B cell (primary cell): ENCODE measurements around the gene TNFRSF17. TPM values are rescaled to one million over a fixed set of nuclear protein-coding genes. Genes with fewer than 3 reads are reported as not detected.
"Not testable (repeated sequence)": the region's sequence is repeated elsewhere in the genome, so short reads cannot be mapped to it uniquely, and the experiment has no call there.

Experiments
- ATAC-seq: fragments of 200-7000 bp; cut with Tn5 transposase; one replicate; pipeline ENCODE4 v1.10.0; 2021; ENCODE audit warnings: low read depth, mild to moderate bottlenecking, moderate number of reproducible peaks, moderate library complexity
- CTCF ChIA-PET: fragments of 350-600 bp; sonication (Branson Sonifier 250); formaldehyde crosslinking; loops from one replicate; lab custom pipeline; 2021; ENCODE audit warnings: antibody characterized with exemption, inconsistent platforms; lab: Charles Lee
- POLR2A ChIA-PET: fragments of 350-600 bp; sonication (Branson Sonifier 250); formaldehyde crosslinking; loops from one replicate; lab custom pipeline; 2021; ENCODE audit warnings: antibody characterized with exemption; lab: Charles Lee
- DNase-seq: peaks from one replicate; pipeline ENCODE4 v3.0.0; 2013
- H2AFZ ChIP-seq: 2 replicates; pipeline ENCODE4 v1.6.1; 2012; ENCODE audit warnings: mild to moderate bottlenecking, low read depth, low read length; ENCODE audit not compliant: insufficient read depth, poor library complexity, severe bottlenecking
- H3K27ac ChIP-seq, 2 donors: 1 replicate in 1 of 2; 2 replicates in 1 of 2; pipeline ENCODE4 v1.5.1; 2012 to 2013; ENCODE audit warnings: low read length in 2 of 2, mild to moderate bottlenecking in 2 of 2, moderate library complexity in 1 of 2
- H3K27me3 ChIP-seq, 4 experiments: fragments of 200-600 bp in 1 of 4; sonication (generic) in 1 of 4; replicated peaks in 1 of 4; 1 replicate in 2 of 4; 2 replicates in 2 of 4; pipeline versions ENCODE4 v1.6.1 to v1.7.0; 2013 to 2016; ENCODE audit warnings: low read length in 3 of 4, mild to moderate bottlenecking in 2 of 4, mixed read lengths in 1 of 4, moderate library complexity in 1 of 4; ENCODE audit not compliant: insufficient read depth in 4 of 4, control insufficient read depth in 3 of 4; ENCODE audit errors: control extremely low read depth in 1 of 4
- H3K36me3 ChIP-seq, 2 experiments: replicated peaks in 1 of 2; 1 replicate in 1 of 2; 2 replicates in 1 of 2; pipeline versions ENCODE4 v1.6.1 to v1.7.1; 2013; ENCODE audit warnings: low read length in 1 of 2; ENCODE audit not compliant: insufficient read depth in 2 of 2, control insufficient read depth in 1 of 2; ENCODE audit errors: control extremely low read depth in 1 of 2, extremely low read depth in 1 of 2
- H3K4me1 ChIP-seq, 2 donors: fragments of 200-600 bp in 1 of 2; sonication (generic) in 1 of 2; 1 replicate in 1 of 2; 2 replicates in 1 of 2; pipeline versions ENCODE4 v1.5.1 to v1.6.1; 2013 to 2017; ENCODE audit warnings: low read length in 2 of 2; ENCODE audit not compliant: control insufficient read depth in 2 of 2, insufficient read depth in 2 of 2
- H3K4me2 ChIP-seq: replicated peaks from 2 replicates; pipeline ENCODE3; 2012; ENCODE audit warnings: mild to moderate bottlenecking, low read depth, low read length; ENCODE audit not compliant: poor library complexity, severe bottlenecking
- H3K4me3 ChIP-seq, 5 experiments: fragments of 200-600 bp in 1 of 5; sonication (generic) in 1 of 5; 1 replicate in 3 of 5; 2 replicates in 2 of 5; pipeline versions ENCODE4 v1.5.1 to v1.7.0; 2011 to 2016; ENCODE audit warnings: low read length in 4 of 5, mild to moderate bottlenecking in 4 of 5, low read depth in 2 of 5, control low read depth in 1 of 5, moderate library complexity in 1 of 5; ENCODE audit not compliant: insufficient read depth in 1 of 5; ENCODE audit errors: control extremely low read depth in 1 of 5, extremely low read depth in 1 of 5
- H3K79me2 ChIP-seq: fragments of 200-600 bp; sonication (generic); one replicate; pipeline ENCODE4 v1.6.0; 2016; ENCODE audit warnings: low read length; ENCODE audit not compliant: control insufficient read depth, insufficient read depth
- H3K9ac ChIP-seq: fragments of 200-600 bp; sonication (generic); 2 replicates; pipeline ENCODE4 v1.6.1; 2017; ENCODE audit warnings: mild to moderate bottlenecking, low read length, moderate library complexity
- H3K9me3 ChIP-seq, 3 donors: one replicate each; pipeline versions ENCODE4 v1.6.1 to v1.7.1; 2013; ENCODE audit warnings: low read length in 2 of 3; ENCODE audit not compliant: control insufficient read depth in 2 of 3, insufficient read depth in 1 of 3; ENCODE audit errors: control extremely low read depth in 1 of 3
- H4K20me1 ChIP-seq: 2 replicates; pipeline ENCODE4 v1.6.0; 2012; ENCODE audit warnings: mild to moderate bottlenecking, low read length; ENCODE audit not compliant: insufficient read depth, control insufficient read depth, poor library complexity, severe bottlenecking
- H3K27ac Mint-ChIP-seq: one replicate; pipeline ENCODE4 v1.8.0; 2021; ENCODE audit warnings: mixed read lengths
- H3K27me3 Mint-ChIP-seq: one replicate; pipeline ENCODE4 v1.8.0; 2021; ENCODE audit warnings: mixed read lengths
- H3K4me1 Mint-ChIP-seq: one replicate; pipeline ENCODE4 v1.8.0; 2021; ENCODE audit warnings: mixed read lengths
- H3K4me3 Mint-ChIP-seq: one replicate; pipeline ENCODE4 v1.8.0; 2021; ENCODE audit warnings: mixed read lengths
- H3K9me3 Mint-ChIP-seq: one replicate; pipeline ENCODE4 v1.8.0; 2022; ENCODE audit warnings: mixed read lengths; ENCODE audit not compliant: insufficient read depth
- WGBS: methylation state at CpG from one replicate; pipeline ENCODE4 v1.1.5; 2013; ENCODE audit warnings: missing lambda C conversion rate; ENCODE audit not compliant: insufficient coverage; 5-methylcytosine and 5-hydroxymethylcytosine counted together
- intact Hi-C: fragments of 100-400 bp; cut with micrococcal nuclease; formaldehyde crosslinking; loops from one replicate; pipeline ENCODE4 v1.10.0; 2022
- polyA plus RNA-seq: library from polyadenylated mRNA; depleted of rRNA; stranded (reverse); fragments of >200 nt; gene quantifications from 2 replicates; pipeline ENCODE4 v1.2.3, GENCODE V29; 2012
- total RNA-seq, 2 donors: library from RNA; stranded (reverse); fragments of 120-200 nt in 1 of 2; gene quantifications; 1 replicate in 1 of 2; 2 replicates in 1 of 2; pipeline versions ENCODE4 v1.2.3 to v1.2.4, GENCODE V29; 2013 to 2022
- TF ChIP-seq, protein P1 (sequence below): fragments of 200-600 bp; IDR thresholded peaks from one replicate; pipeline ENCODE4 v1.8.0; 2022; ENCODE audit warnings: antibody characterized with exemption, mild to moderate bottlenecking

TNFRSF17 gene
- total and polyA plus RNA-seq, 2 donors (not counting 1 experiment from before 2014, with no cell fraction given), result 4.6 to 16.4 TPM

GRCh38 chr16:11968577-11968976 lies 3.6 kb downstream of the TNFRSF17 start:
- peak overlapping the region; percentile 7 to 85 for H3K27ac ChIP-seq
- whole genome bisulfite sequencing, result 0% methylated on average over 1 of the region's 3 CpGs
- Mint-ChIP-seq H3K4me1 (peaks cover 51% of the 10 kb centered on the region), H3K9me3 (no peaks in the 10 kb centered on the region), H3K27me3 (no peaks in the 10 kb centered on the region), H3K27ac (peak overlapping the region; percentile 82), H3K4me3 (peak overlapping the region; percentile 34)
- H3K79me2 ChIP-seq, result peaks cover 57% of the 10 kb centered on the region
- ChIA-PET CTCF (interaction anchor here (0.6 to 3.9 kb wide), 4 partner anchors 19 to 514 kb away, joined by 3 to 25 read pairs (median 3); no protein-coding TSS in a partner anchor), POLR2A (interaction anchor here (0.9 kb wide), 1 partner anchor 9 kb away, joined by 3 read pairs; no protein-coding TSS in a partner anchor)
- H3K9ac ChIP-seq, result no peak overlapping the region
- H3K4me2 ChIP-seq, result peak overlapping the region; percentile 8
- H2AFZ ChIP-seq, result no peak overlapping the region
- ATAC-seq (no peak), DNase-seq (no peak)
- intact Hi-C loops, result loop anchor here (5.0 kb wide), 2 partner anchors 54 to 99 kb away; no protein-coding TSS in a partner anchor
- H3K4me1 ChIP-seq, result peaks cover 46 to 72% of the 10 kb centered on the region in 2 donors
- H3K9me3 ChIP-seq, result no peaks in the 10 kb centered on the region
- H3K4me3 ChIP-seq, result no peak overlapping the region
- H3K27me3 ChIP-seq, result no peaks in the 10 kb centered on the region
- TF ChIP-seq, protein P1, sequence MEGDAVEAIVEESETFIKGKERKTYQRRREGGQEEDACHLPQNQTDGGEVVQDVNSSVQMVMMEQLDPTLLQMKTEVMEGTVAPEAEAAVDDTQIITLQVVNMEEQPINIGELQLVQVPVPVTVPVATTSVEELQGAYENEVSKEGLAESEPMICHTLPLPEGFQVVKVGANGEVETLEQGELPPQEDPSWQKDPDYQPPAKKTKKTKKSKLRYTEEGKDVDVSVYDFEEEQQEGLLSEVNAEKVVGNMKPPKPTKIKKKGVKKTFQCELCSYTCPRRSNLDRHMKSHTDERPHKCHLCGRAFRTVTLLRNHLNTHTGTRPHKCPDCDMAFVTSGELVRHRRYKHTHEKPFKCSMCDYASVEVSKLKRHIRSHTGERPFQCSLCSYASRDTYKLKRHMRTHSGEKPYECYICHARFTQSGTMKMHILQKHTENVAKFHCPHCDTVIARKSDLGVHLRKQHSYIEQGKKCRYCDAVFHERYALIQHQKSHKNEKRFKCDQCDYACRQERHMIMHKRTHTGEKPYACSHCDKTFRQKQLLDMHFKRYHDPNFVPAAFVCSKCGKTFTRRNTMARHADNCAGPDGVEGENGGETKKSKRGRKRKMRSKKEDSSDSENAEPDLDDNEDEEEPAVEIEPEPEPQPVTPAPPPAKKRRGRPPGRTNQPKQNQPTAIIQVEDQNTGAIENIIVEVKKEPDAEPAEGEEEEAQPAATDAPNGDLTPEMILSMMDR, result no peak
- no peaks in the 10 kb centered on the region for H4K20me1 ChIP-seq
- H3K36me3 ChIP-seq, result peaks cover 0 to 32% of the 10 kb centered on the region in 2 experiments

DNA sequence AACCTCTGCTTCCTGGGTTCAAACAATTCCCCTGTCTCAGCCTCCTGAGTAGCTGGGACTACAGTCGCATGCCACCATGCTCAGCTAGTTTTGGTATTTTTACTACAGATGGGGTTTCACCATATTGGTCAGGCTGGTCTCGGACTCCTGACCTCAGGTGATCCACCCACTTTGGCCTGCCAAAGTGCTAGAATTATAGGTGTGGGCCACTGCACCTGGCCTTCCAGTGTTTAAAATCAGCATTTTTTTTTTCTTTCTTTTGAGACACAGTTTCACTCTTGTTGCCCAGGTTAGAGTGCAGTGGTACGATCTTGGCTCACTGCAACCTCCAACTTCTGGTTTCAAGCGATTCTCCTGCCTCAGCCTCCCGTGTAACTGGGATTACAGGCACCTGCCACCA lies 5.3 kb downstream of the TNFRSF17 start:
- Histone ChIP-seq H3K4me1 (peaks cover 33 to 55% of the 10 kb centered on the region in 2 donors), H3K36me3 (peaks cover 0 to 33% of the 10 kb centered on the region in 2 experiments), H3K27ac (peak overlapping the region; percentile 23 to 50), H3K79me2 (peaks cover 54% of the 10 kb centered on the region)
- H3K27ac Mint-ChIP-seq, result peak overlapping the region; percentile 59
- H3K27me3 Mint-ChIP-seq, H3K4me3 ChIP-seq, DNase-seq, POLR2A ChIA-PET, intact Hi-C loops, H3K27me3 ChIP-seq, H3K4me2 ChIP-seq, H3K9ac ChIP-seq, H3K4me3 Mint-ChIP-seq, H2AFZ ChIP-seq, H4K20me1 ChIP-seq, ATAC-seq, H3K9me3 Mint-ChIP-seq, H3K9me3 ChIP-seq: not testable (repeated sequence)
- CTCF ChIA-PET, result interaction anchor here (0.9 to 3.9 kb wide), 3 partner anchors 8 to 98 kb away, joined by 3 to 25 read pairs (median 4); no protein-coding TSS in a partner anchor
- 0% methylated on average over 1 of the region's 5 CpGs for WGBS
- peaks cover 35% of the 10 kb centered on the region for H3K4me1 Mint-ChIP-seq
